ENCODE data around the gene CACNA2D4.

Gene CACNA2D4

DNA sequence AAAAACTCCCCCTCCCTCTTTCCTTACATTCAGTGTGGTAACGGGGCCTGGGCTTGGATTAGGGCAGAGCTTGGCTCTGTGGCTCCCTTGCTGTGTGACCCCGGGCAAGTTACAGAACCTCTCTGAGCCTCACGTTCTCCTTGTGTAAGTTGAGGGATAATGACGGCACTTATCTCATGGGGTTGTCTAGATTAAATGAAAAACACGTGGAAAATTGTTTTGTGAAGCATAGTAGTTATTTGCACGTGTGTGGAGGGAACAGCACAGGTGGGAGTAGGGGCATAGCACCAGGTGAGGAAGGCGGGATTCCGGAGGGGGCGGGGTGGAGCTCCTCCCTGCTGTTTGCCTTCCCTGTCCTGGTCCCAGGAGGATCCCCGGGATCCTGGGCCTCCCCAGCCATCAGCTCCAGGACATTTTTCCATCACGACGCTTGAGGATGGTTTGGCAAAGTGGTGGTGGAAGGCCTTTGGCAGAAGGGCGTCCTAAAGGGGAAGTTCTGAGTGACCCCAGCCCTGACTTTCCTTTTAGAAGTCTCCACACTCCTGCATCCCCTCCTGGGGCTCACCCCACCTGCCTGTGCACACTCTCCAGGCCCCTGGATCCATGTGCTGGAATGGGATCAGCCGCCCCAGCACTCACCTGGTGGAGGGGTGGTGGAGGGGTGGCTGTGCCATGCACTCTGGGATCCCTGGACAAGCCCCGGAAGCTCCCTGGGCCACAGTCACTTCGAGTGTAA, 75.4 kb downstream of the CACNA2D4 start:
- no peak for DNase-seq

- DNase-seq = no peak
Measured at GRCh38 chr12:1842183-1842904, 76.1 kb downstream of the CACNA2D4 start.

GRCh38 chr12:1841586-1842182, 76.8 kb downstream of the CACNA2D4 start:
- no peak for DNase-seq

DNA sequence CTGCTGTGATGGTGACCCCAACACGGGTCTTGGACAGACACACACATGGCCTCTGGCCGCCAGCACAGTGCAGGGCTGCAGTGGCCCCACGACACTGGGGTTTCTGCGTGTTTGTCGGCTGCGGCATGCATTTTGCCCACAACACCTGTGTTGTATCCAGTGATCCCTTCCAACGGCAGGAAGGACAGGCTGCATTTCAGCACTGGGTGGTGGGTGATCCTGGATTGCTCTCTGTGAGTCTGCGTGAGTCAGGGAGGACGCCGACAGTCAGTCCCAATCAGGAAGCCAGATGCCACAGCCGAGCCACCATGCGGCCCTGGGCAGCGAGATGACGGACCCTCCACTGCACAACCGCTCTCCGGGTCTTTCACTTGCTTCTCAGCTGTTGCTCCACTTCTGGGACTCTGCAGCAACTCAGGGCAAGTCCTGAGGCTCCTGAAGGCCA, 77.4 kb downstream of the CACNA2D4 start:
- no peak for DNase-seq

- no peak for DNase-seq
Measured at GRCh38 chr12:1839956-1840951, 78.2 kb downstream of the CACNA2D4 start.

DNA sequence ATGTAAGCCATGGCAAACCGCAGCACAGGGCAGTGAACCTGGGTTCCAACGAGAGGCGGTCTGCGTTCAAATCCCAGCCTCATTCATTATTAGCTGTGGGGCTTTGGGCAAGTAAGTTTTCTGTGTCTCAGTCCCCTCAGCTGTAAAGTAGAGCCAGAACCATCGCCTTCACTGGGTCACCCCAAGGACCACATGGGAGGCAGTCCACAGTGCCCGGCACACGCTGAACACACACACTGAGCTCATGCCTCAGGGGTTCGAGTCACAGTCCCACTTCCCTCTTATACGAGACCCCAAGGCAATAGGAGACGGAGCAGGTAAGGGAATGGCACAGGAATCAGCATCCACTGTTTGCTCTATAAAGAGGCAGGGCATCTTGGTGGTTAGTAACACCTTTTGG, 79.0 kb downstream of the CACNA2D4 start:
- DNase-seq = no peak

DNA sequence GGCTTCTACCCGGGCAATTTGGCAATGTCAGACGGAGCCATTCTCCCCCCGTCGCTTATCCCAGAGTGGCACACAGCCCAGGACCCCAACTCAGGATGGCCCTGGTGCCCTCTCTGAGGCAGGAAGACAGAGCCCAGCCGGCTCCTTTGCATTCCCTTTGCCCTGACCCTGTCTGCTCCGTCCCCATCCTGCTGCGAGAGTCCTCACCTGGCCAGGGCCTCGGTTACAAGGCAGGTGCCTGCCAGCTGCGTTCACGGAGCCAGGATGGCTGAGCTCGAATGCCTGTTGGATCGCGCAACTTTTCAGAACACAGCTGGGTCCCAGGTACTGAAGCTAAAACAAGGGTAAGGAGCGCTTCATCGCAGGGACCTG, 79.5 kb downstream of the CACNA2D4 start:
- DNase-seq = no peak

DNA sequence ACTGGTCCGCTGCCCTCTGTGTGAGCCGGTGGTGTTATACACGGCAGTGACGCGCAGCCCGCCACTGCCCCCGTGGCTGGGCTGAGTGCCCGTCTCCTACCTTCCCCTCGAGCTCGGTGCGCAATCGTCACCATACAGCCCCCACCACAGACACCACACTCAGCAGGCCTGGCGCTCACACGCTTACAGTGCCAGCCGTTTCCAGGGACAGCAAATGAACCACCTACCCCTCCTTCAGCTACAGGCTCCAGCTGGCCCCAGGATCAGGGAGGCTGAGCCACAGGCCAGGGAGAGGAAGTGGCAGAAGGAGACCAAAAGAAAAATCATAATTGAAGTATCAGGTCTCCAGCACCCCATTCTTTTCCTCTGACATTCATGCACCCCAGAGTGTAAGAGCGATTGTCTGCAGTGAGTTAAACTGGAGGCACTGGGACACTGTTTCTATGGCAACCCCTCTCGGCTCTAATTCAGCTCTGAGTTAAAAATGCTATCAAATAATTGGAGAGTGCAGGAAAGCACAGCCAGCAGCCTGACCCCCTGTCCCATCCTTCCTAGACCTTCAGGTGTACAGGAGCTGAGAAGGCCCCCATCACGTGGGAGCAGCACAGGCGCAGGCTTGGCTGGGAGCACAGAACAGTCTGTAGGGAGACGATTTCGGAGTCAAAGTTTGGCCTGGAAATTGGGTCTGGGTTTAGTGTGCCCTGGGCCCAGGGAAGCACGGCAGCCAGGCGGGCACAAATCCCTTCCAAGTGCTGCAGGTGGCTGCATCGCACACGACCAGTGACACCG, 80.1 kb downstream of the CACNA2D4 start:
- DNase-seq = no peak

GRCh38 chr12:1837541-1838204, 80.8 kb downstream of the CACNA2D4 start:
- DNase-seq = no peak

- DNase-seq = no peak
Measured at GRCh38 chr12:1836854-1837421, 81.5 kb downstream of the CACNA2D4 start.

GRCh38 chr12:1836241-1836803, 82.1 kb downstream of the CACNA2D4 start:
- no peak for DNase-seq

- DNase-seq = no peak
Measured at GRCh38 chr12:1835211-1836131, 83.0 kb downstream of the CACNA2D4 start.

DNA sequence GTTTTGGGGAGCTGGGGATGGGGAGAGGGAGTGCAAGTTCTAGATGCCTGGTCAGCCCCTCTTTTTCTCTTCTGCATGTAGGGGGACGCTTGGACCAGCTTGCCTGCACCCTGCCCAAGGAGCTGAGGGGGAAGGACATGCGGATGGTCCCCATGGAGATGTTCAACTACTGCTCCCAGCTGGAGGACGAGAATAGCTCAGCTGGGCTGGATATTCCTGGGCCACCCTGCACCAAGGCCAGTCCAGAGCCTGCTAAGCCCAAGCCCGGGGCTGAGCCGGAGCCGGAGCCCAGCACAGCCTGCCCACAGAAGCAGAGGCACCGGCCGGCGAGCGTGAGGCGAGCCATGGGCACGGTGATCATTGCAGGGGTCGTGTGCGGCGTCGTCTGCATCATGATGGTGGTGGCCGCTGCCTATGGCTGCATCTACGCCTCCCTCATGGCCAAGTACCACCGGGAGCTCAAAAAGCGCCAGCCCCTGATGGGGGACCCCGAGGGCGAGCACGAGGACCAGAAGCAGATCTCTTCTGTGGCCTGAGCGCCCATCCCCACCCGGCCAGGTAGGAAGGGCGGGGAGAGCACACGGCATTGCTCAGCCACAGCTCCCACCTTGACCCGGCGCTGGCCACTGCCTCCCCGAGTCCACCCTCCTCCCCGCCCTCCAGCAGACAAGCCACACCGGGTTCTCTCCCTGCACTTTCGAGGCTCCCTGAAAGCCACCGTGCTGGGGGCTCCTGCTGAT, 84.1 kb downstream of the CACNA2D4 start:
- DNase-seq = no peak

DNA sequence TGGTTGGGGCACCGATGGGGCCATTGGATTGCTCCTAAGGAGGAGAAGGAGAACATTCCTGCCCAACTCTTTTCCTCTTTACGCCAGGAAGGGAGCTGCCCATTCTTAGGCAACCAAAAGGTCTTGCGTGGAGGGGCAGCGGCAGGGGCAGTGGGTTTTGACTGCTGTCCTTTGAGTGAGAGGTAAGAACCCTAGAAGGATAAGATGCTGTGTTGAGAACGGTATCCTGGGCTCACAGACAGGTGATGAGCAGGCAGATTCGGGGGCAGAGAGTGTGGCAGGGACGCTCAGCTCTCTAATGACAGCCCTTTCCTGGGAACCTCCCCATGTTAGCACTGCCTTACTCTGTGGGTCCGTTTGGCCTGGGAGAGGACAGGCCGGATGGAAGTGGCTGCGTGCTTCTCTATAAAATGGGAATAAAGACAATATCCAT, 84.8 kb downstream of the CACNA2D4 start:
- DNase-seq = no peak

DNA sequence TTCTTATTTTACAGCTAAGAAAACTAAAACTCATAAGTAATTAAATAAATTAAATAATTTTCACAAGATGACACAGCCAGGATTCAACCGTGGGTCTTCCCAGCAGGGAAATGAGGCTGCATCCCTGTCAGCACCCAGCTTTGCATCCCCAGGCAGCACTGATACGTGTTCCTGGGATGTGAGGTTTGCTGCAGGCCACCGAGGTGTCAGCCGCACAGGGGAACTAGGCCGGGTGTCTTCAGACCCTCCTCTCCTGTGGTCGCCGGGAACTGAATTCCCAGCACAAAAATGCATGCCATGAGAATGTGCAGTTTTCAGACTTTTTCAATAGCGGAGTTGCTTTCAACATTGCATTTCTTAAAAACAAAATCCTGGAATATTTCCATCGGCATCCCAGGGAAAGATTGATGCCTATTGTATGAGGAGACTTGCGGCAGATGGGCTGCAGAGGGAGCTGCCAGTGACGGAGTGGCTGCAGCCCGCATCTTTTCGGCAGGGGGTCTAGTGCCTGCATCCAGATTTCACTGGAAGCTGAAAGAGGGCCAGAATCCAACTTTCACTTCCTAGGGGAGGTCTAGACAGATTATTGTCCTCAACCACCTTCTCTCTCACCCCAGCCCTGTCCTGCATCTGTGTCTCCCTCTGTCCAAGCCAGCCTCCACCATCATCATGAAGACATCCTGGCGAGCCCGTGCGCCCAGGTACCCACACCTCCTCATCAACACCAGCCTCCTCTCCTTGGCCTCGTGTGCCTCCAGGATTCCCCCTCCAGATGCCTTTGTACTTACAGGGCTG, 85.5 kb downstream of the CACNA2D4 start:
- no peak for DNase-seq

- DNase-seq = peak; percentile 42
Measured at GRCh38 chr12:1830981-1831963, 87.2 kb downstream of the CACNA2D4 start.

Data from stimulated activated CD8-positive, alpha-beta memory T cell treated with anti-CD3 and anti-CD28 coated beads, Interleukin-4, amount 100 ng/mL, for 48 hours (primary cell).